SK-N-SH treated with all-trans-retinoic acid at 6 μM for 48 hours (cell line): ENCODE data around the gene GP1BB.

Experiments used
- ATAC-seq: fragments of 200-7000 bp; cut with Tn5 transposase; 3 replicates; pipeline ENCODE4 v1.9.1; 2020; ENCODE audit warnings: mild to moderate bottlenecking, moderate library complexity
- ARNTL ChIP-seq: fragments of 450-650 bp; formaldehyde crosslinking; IDR thresholded peaks from 2 replicates; pipeline ENCODE4 v1.5.0; 2020; ENCODE audit warnings: low read depth, mild to moderate bottlenecking, moderate library complexity, borderline replicate concordance
- CSDC2 ChIP-seq: fragments of 250-450 bp; sonication (Bioruptor Pico); IDR thresholded peaks from 2 replicates; pipeline ENCODE4 v1.5.0; 2020; ENCODE audit warnings: mild to moderate bottlenecking, moderate library complexity
- GLIS3 ChIP-seq: fragments of 250-450 bp; sonication (Bioruptor Pico); IDR thresholded peaks from 2 replicates; pipeline ENCODE4 v1.5.0; 2020; ENCODE audit warnings: mild to moderate bottlenecking, moderate library complexity
- OSR1 ChIP-seq: fragments of 250-450 bp; sonication (Bioruptor Pico); IDR thresholded peaks from 2 replicates; pipeline ENCODE4 v1.8.0; 2022; ENCODE audit warnings: moderate library complexity, mild to moderate bottlenecking, inconsistent platforms
- PPARA ChIP-seq: fragments of 250-450 bp; sonication (Bioruptor Pico); IDR thresholded peaks from 2 replicates; pipeline ENCODE4 v1.5.0; 2020; ENCODE audit warnings: mild to moderate bottlenecking, borderline replicate concordance
- RARB ChIP-seq: fragments of 250-450 bp; sonication (Bioruptor Pico); IDR thresholded peaks from 2 replicates; pipeline ENCODE4 v1.8.0; 2021; ENCODE audit warnings: mild to moderate bottlenecking, moderate library complexity
- SNAI2 ChIP-seq: fragments of 250-450 bp; sonication (Bioruptor Pico); IDR thresholded peaks from 2 replicates; pipeline ENCODE4 v1.5.0; 2020; ENCODE audit warnings: mild to moderate bottlenecking, moderate library complexity
- TCF4 ChIP-seq: fragments of 250-450 bp; sonication (Bioruptor Pico); IDR thresholded peaks from 2 replicates; pipeline ENCODE4 v1.8.0; 2021; ENCODE audit warnings: mild to moderate bottlenecking, moderate library complexity, borderline replicate concordance
- TOX ChIP-seq: fragments of 250-450 bp; sonication (Bioruptor Pico); IDR thresholded peaks from 2 replicates; pipeline ENCODE4 v1.8.0; 2021; ENCODE audit warnings: mild to moderate bottlenecking, moderate library complexity, borderline replicate concordance
- ZC3H10 ChIP-seq: fragments of 250-450 bp; sonication (Bioruptor Pico); IDR thresholded peaks from 2 replicates; pipeline ENCODE4 v1.5.1; 2021; ENCODE audit warnings: mild to moderate bottlenecking, moderate library complexity
- ZFP30 ChIP-seq: fragments of 450-650 bp; formaldehyde crosslinking; IDR thresholded peaks from 2 replicates; pipeline ENCODE4 v1.5.0; 2022; ENCODE audit warnings: mild to moderate bottlenecking, moderate library complexity
- ZNF565 ChIP-seq: fragments of 450-650 bp; formaldehyde crosslinking; conservative IDR thresholded peaks from 2 replicates; pipeline ENCODE4 v1.5.0; 2020; ENCODE audit warnings: low read depth, mild to moderate bottlenecking, moderate library complexity
- ZNF70 ChIP-seq: fragments of 450-650 bp; formaldehyde crosslinking; IDR thresholded peaks from 2 replicates; pipeline ENCODE4 v1.5.0; 2020; ENCODE audit warnings: mild to moderate bottlenecking, moderate library complexity
- ZNF8 ChIP-seq: fragments of 450-650 bp; formaldehyde crosslinking; IDR thresholded peaks from 2 replicates; pipeline ENCODE4 v1.5.0; 2020; ENCODE audit warnings: mild to moderate bottlenecking, moderate library complexity
- TF ChIP-seq, protein P1 (sequence below): fragments of 250-450 bp; sonication (Bioruptor Pico); IDR thresholded peaks from 2 replicates; pipeline ENCODE4 v1.5.1; 2021; ENCODE audit warnings: mild to moderate bottlenecking, moderate library complexity
- TF ChIP-seq, protein P2 (sequence below): fragments of 250-450 bp; sonication (Bioruptor Pico); IDR thresholded peaks from 2 replicates; pipeline ENCODE4 v1.5.0; 2020; ENCODE audit warnings: mild to moderate bottlenecking, moderate library complexity
- TF ChIP-seq, protein P3 (sequence below): fragments of 250-450 bp; sonication (Bioruptor Pico); IDR thresholded peaks from 2 replicates; pipeline ENCODE4 v1.8.0; 2021; ENCODE audit warnings: low read depth, mild to moderate bottlenecking, moderate library complexity, borderline replicate concordance
- TF ChIP-seq, protein P4 (sequence below): fragments of 250-450 bp; sonication (Bioruptor Pico); IDR thresholded peaks from 2 replicates; pipeline ENCODE4 v1.5.1; 2020; ENCODE audit warnings: low read depth, mild to moderate bottlenecking, moderate library complexity

The GP1BB gene

DNA sequence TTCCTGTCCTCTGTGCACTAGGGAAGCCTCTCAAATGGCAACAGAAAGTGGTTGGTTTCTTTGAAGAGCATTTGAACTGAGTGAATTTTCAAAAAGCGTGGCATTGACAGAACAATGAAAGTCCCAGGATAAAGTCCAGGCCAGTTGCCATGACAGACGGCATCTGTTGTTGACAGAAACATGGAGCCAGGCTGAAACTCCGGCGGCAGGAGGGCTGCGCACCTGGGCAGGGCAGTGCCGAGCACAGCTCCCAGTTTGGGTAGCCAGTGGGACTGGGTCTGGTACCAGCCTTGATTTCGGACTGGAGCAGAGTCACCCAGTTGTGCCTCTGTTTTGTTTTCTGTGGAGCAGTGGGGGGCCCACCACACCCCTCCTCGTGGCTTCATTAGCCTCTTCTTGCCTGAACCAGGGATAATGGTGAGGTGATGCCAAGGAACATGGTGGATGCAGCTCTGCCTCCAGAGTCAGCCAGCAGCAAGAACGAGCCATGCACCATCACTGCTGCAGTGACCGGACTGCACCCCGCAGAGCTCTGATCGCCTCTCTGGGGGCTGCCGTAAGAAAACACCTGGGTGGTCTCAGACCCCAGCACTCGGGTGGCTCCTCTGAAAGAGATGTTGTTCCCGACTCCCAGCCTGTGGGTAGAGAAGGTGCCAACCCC lies 18.9 kb upstream of the GP1BB start:
- no peak for ATAC-seq
- no peak for TF ChIP-seq TCF4 (CRISPR knock-in tag)
- TF ChIP-seq, protein P1, sequence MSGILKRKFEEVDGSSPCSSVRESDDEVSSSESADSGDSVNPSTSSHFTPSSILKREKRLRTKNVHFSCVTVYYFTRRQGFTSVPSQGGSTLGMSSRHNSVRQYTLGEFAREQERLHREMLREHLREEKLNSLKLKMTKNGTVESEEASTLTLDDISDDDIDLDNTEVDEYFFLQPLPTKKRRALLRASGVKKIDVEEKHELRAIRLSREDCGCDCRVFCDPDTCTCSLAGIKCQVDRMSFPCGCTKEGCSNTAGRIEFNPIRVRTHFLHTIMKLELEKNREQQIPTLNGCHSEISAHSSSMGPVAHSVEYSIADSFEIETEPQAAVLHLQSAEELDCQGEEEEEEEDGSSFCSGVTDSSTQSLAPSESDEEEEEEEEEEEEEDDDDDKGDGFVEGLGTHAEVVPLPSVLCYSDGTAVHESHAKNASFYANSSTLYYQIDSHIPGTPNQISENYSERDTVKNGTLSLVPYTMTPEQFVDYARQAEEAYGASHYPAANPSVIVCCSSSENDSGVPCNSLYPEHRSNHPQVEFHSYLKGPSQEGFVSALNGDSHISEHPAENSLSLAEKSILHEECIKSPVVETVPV: no peak
- TF ChIP-seq ZNF8: no peak
- no peak for TF ChIP-seq GLIS3 (CRISPR knock-in tag)
- TF ChIP-seq ZNF565 (CRISPR knock-in tag): no peak
- no peak for TF ChIP-seq SNAI2 (CRISPR knock-in tag)
- TF ChIP-seq OSR1: no peak
- no peak for TF ChIP-seq ZFP30 (CRISPR knock-in tag)
- TF ChIP-seq TOX (CRISPR knock-in tag): no peak

DNA sequence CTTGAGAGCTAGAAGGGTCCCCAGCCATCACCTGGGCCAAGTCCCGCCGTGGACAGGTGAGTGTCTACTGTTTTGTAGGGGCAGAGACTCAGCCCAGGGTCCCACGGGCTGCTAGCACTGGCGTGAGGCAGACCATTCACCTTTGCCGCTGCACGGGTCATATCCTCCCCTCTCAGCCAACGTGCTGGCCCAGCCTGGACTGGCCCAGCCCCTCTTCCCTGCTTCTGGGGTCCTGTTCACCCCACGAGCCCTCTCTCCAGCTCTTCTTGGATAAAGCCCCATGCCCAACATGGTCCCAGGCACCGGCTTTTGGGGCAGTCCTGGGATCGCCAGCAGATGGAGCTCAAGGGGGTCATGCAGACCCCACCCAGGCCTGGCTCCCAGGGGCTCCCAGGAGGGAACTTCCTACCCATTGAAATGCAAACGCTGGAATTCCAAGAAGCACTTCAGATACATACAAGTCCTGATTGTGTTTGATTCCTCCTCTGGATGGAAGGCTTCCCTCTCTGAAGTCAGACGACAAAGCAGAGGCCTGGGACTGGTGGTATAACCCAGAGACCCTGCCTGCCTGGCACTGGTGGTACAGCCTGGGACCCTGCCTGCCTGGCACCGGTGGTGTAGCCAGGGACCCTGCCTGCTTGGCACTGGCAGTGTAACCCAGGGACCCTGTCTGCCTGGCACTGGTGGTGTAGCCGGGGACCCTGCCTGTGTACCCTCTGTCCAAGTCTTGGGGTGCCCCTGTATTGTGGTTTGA lies 18.0 kb upstream of the GP1BB start:
- ATAC-seq: no peak

DNA sequence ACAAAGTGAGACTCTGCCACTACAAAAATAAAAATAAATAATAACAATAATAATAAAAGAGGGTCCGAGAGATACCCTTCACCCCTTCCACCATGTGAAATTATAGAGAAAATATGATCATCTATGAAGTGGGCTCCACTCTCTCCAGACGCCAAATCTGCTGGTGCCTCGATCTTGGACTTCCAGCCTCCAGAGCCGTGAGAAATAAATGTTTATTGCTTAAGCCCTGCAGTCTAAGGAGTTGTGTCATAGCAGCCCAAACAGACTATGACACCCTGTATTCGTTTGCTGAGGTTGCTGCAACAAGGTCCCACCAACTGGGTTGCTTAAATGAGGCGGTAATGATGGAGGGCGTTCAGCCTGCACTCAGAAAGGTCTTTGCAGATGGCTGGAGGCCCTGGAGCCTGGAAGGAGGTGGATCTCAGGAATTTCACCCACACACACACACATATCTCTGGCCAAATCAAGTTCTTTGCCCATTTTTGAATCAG lies 16.6 kb upstream of the GP1BB start:
- ATAC-seq: no peak; the same call in 2 of the 3 replicates
- TF ChIP-seq ZC3H10 (CRISPR knock-in tag): no peak
- no peak for TF ChIP-seq GLIS3 (CRISPR knock-in tag)
- TF ChIP-seq, protein P2, sequence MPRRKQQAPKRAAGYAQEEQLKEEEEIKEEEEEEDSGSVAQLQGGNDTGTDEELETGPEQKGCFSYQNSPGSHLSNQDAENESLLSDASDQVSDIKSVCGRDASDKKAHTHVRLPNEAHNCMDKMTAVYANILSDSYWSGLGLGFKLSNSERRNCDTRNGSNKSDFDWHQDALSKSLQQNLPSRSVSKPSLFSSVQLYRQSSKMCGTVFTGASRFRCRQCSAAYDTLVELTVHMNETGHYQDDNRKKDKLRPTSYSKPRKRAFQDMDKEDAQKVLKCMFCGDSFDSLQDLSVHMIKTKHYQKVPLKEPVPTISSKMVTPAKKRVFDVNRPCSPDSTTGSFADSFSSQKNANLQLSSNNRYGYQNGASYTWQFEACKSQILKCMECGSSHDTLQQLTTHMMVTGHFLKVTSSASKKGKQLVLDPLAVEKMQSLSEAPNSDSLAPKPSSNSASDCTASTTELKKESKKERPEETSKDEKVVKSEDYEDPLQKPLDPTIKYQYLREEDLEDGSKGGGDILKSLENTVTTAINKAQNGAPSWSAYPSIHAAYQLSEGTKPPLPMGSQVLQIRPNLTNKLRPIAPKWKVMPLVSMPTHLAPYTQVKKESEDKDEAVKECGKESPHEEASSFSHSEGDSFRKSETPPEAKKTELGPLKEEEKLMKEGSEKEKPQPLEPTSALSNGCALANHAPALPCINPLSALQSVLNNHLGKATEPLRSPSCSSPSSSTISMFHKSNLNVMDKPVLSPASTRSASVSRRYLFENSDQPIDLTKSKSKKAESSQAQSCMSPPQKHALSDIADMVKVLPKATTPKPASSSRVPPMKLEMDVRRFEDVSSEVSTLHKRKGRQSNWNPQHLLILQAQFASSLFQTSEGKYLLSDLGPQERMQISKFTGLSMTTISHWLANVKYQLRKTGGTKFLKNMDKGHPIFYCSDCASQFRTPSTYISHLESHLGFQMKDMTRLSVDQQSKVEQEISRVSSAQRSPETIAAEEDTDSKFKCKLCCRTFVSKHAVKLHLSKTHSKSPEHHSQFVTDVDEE (CRISPR knock-in tag): no peak
- TF ChIP-seq TCF4 (CRISPR knock-in tag): no peak
- TF ChIP-seq ARNTL (CRISPR knock-in tag): no peak
- TF ChIP-seq ZNF70 (CRISPR knock-in tag): no peak
- TF ChIP-seq, protein P1: no peak
- TF ChIP-seq ZNF565 (CRISPR knock-in tag): no peak
- TF ChIP-seq, protein P3, sequence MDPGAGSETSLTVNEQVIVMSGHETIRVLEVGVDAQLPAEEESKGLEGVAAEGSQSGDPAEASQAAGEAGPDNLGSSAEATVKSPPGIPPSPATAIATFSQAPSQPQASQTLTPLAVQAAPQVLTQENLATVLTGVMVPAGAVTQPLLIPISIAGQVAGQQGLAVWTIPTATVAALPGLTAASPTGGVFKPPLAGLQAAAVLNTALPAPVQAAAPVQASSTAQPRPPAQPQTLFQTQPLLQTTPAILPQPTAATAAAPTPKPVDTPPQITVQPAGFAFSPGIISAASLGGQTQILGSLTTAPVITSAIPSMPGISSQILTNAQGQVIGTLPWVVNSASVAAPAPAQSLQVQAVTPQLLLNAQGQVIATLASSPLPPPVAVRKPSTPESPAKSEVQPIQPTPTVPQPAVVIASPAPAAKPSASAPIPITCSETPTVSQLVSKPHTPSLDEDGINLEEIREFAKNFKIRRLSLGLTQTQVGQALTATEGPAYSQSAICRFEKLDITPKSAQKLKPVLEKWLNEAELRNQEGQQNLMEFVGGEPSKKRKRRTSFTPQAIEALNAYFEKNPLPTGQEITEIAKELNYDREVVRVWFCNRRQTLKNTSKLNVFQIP (CRISPR knock-in tag): no peak
- no peak for TF ChIP-seq SNAI2 (CRISPR knock-in tag)
- no peak for TF ChIP-seq ZNF8
- no peak for TF ChIP-seq RARB (CRISPR knock-in tag)
- no peak for TF ChIP-seq CSDC2 (CRISPR knock-in tag)
- TF ChIP-seq, protein P4, sequence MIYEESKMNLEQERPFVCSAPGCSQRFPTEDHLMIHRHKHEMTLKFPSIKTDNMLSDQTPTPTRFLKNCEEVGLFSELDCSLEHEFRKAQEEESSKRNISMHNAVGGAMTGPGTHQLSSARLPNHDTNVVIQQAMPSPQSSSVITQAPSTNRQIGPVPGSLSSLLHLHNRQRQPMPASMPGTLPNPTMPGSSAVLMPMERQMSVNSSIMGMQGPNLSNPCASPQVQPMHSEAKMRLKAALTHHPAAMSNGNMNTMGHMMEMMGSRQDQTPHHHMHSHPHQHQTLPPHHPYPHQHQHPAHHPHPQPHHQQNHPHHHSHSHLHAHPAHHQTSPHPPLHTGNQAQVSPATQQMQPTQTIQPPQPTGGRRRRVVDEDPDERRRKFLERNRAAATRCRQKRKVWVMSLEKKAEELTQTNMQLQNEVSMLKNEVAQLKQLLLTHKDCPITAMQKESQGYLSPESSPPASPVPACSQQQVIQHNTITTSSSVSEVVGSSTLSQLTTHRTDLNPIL: no peak
- TF ChIP-seq PPARA (CRISPR knock-in tag): no peak

More for the DNA sequence above, 18.0 kb upstream of the GP1BB start:
- TF ChIP-seq SNAI2 (CRISPR knock-in tag) (no peak), CSDC2 (CRISPR knock-in tag) (no peak), OSR1 (no peak), PPARA (CRISPR knock-in tag) (no peak), GLIS3 (CRISPR knock-in tag) (no peak), ZC3H10 (CRISPR knock-in tag) (no peak)
- TF ChIP-seq, protein P2 (CRISPR knock-in tag): no peak
- TF ChIP-seq, protein P1: no peak
